NB4 (cell line): ENCODE data around the gene TRNAU1AP.
"Not testable (repeated sequence)": the region's sequence is repeated elsewhere in the genome, so short reads cannot be mapped to it uniquely, and the experiment has no call there.

Experiments
- CTCF ChIP-seq: IDR thresholded peaks from one replicate; pipeline ENCODE4 v1.5.1; 2012; ENCODE audit warnings: low read depth, low read length
- MYC ChIP-seq: IDR thresholded peaks from 2 replicates; pipeline ENCODE4 v1.6.1; 2011; ENCODE audit warnings: low read depth, low read length
- POLR2A ChIP-seq: IDR thresholded peaks from 2 replicates; pipeline ENCODE4 v1.6.1; 2011; ENCODE audit warnings: mild to moderate bottlenecking; ENCODE audit not compliant: insufficient read length; ENCODE audit errors: extremely low read depth

DNA sequence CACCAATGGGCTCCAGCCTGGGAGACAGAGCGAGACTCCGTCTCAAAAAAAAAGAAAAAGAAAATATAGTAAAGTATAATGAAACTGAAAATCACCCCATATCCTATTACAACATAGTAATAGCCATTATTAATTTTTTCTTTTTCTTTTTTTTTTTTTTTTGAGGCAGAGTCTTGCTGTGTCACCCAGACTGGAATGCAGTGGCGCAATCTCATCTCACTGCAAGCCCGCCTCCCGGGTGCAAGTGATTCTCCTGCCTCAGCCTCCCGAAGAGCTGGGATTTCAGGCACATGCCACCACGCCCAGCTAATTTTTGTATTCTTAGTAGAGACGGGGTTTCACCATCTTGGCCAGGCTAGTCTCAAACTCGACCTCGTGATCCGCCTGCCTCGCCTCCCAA, 20.0 kb downstream of the TRNAU1AP start:
- not testable (repeated sequence) for TF ChIP-seq CTCF, POLR2A, MYC
